Sigmoid colon (tissue), 4 donors: ENCODE measurements around the gene SGCE.

Experiments used
- CTCF ChIP-seq, 4 experiments: fragments of 450-650 bp in 3 of 4; fragments of 200-600 bp in 1 of 4; IDR thresholded peaks; one replicate each; pipeline ENCODE4 v1.5.1; 2016 to 2019; ENCODE audit warnings: antibody characterized with exemption in 4 of 4, mild to moderate bottlenecking in 3 of 4, moderate library complexity in 2 of 4
- EP300 ChIP-seq, 4 donors: sonication (generic); formaldehyde crosslinking; IDR thresholded peaks; one replicate each; pipeline ENCODE4 v1.6.1; 2017; ENCODE audit warnings: antibody characterized with exemption in 4 of 4
- POLR2A ChIP-seq, 2 donors: fragments of 450-650 bp; IDR thresholded peaks; one replicate each; pipeline ENCODE4 v1.6.1; 2016; ENCODE audit warnings: antibody characterized with exemption in 2 of 2, mild to moderate bottlenecking in 2 of 2, moderate library complexity in 2 of 2
- POLR2AphosphoS5 ChIP-seq, 4 donors: sonication (generic); formaldehyde crosslinking; IDR thresholded peaks; one replicate each; pipeline ENCODE4 v1.6.1; 2017; ENCODE audit warnings: antibody characterized with exemption in 4 of 4

GRCh38 chr7:94655126-94655847 is 646 bp downstream of the SGCE start:
- TF ChIP-seq CTCF (IDR thresholded peaks at IDR 0.05) (no peak), EP300 (IDR thresholded peaks at IDR 0.05) (no peak), POLR2A (IDR thresholded peaks at IDR 0.05) (no peak), POLR2AphosphoS5 (IDR thresholded peaks at IDR 0.05) (no peak)
